COLO829 (cell line): ENCODE measurements around the gene SOS2.

Experiments used
- DNase-seq: peaks from one replicate; pipeline ENCODE4 v3.0.0; 2012; ENCODE audit warnings: low spot score

SOS2 gene

GRCh38 chr14:50116181-50116956 lies 115.0 kb downstream of the SOS2 start, which contains the start of gene VCPKMT:
VCPKMT (minus strand) TSS chr14:50116572; CDS start chr14:50116552, 20 bp downstream.
- peak; percentile 88 for DNase-seq

GRCh38 chr14:50113381-50114035 lies 117.9 kb downstream of the SOS2 start:
- DNase-seq: no peak

DNA sequence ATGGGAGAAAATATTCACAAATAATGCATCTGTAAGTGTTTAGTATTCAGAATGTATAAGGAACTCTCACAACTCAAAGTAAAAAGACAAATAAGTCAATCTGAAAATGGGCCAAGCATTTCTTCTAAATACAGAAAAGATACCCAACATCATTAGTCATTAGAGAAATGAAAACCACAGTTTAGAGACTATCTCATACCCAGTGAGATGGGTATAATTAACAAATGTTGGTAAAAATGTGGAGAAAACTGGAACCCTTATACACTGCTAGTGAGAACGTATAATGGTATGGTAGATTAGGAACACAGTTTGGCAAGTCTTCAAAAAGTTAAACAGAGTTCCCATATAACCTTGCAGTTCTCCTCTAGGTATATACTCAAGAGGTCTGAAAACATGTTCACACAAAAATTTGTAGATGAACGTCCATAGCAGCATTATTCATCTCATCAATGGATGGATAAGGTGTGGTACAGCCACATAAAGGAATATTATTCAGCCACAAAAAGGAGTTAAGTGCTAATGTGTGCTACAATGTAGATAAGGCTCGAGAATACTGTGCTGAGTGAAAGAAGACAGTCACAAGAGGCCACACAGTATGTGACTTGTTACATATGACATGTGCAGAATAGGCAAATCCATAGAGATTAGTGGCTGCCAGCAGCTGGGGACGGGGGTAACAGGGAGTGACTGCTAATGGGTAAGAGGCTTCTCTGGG lies 120.9 kb downstream of the SOS2 start:
- no peak for DNase-seq

- DNase-seq: no peak
These were observed 122.0 kb downstream of the SOS2 start for GRCh38 chr14:50109342-50109741.

- no peak for DNase-seq
These were observed 123.5 kb downstream of the SOS2 start for GRCh38 chr14:50107850-50108249.

DNA sequence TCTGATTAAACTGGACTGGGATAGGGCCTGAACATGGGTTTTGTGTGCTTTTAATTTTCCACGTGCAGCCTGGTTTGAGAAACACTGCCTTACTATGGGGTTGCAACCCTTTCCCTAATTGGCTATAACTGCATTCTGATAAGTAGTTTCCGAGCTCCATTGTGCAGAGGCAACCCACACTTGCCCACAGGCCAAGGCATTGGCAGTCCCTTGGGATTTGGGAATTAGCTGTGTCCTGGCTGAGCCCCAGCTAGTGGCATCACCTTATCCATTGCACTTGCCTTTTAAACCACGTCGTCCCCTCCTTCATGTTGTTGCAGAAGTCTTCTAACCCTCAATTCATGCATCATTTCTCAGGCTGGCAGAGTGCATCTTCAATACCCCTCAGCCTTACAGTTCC lies 125.2 kb downstream of the SOS2 start:
- no peak for DNase-seq

DNA sequence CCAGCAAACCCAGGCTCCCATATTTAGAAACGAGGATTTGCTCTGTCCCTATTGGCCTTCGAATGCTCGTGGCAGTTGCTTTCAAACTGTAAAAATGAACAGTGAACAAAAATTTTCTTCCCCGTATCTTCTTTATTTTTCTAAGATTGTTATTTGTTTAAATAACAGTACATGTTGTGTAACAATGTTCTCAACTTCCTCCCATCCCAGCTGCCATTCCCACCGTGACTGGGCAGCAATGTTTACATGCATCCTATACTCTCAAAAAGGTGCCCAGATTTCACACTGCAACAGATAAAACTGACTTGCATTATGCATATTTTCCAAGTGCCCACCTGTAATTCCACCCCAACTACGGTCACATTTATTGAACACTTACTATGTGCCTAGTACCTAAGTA lies 127.8 kb downstream of the SOS2 start:
- no peak for DNase-seq

- DNase-seq: no peak
These were observed 130.0 kb downstream of the SOS2 start for GRCh38 chr14:50101417-50101816.

DNA sequence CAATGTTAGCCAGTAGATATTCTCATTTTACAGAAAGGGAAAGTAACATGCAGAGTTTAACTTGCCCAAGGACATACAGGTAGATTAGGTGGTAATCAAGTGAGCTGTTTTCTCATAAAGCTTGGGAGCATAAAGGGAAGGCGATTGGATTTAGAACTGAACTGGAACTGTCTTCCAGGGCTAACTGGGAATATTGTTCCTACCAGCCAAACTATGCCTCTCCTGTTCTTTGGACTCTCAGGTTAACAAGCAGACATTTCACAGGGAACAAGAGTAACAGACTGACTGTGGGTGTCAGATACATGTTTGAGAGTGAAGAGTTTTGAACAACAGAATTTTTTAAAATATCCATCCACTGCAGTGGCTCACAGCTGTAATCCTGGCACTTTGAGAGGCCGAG lies 130.6 kb downstream of the SOS2 start:
- no peak for DNase-seq

DNA sequence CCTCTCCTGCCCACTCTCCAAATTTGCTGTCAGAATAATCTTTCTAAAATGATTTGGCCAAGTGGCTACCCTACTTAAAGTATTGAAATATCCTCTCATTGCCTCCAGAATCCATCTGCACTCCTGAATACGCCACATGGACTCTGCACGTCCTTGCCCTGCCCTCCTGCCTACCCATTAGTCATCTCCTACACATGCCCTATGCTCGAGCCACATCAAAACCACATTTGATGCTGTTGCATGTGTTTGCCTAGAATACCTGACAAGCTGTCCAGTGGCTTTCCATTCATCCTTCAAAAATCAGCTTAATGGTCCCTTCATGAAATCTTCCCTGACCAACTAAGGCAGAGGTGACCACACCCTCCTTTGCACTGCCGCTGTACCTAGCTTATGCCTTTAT lies 132.0 kb downstream of the SOS2 start:
- no peak for DNase-seq

GRCh38 chr14:50095895-50096294 lies 135.5 kb downstream of the SOS2 start:
- DNase-seq: no peak

DNA sequence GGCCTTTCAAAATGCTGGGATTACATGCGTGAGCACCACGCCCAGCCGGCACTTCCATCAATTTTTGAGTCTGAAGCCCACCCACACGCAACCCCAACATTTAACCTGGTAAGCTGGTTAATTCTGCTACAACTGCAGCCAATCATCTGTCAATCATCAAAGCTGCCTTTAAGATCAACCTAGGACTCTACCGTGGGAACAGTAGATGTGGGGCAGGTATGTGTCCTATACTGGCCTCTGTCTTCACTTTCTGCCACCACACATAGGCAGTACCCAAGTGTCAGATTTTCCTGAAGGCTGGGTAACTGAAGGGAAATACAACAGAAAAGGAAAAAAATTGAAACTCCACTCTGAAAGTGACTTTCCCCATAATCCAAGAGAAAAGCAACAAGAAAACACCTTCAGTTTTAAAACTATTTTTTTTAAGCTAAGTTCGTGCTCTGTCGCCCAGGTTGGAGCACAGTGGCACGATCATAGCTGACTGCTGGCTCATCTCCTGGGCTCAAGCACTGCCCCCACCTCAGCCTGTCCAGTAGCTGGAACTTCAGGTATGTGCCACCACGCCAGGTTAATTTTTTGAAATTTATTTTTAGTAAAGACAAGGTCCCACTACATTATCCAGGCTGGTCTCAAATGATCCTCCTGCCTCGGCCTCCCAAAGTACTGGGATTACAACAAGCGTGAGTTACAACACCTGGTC lies 137.2 kb downstream of the SOS2 start:
- DNase-seq: no peak

DNA sequence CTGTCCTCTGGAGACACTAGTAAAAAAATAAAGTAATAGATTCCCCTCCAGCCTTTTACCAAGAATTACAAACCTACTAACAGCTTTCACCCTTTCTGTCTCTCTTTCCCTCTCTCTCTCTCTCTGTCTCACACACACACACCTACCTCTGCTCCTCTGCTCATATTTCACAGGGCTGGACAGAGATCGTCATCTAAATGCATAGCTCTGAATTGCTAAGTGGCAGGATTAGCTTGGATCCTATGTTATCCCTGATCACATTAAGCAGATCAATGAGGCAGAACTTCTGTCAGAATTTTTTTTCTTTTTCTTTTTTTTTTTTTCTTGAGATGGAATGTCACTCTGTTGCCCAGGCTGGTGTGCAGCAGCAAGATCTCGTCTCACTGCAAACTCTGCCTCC lies 137.9 kb downstream of the SOS2 start:
- no peak for DNase-seq

GRCh38 chr14:50092006-50092555 lies 139.3 kb downstream of the SOS2 start:
- no peak for DNase-seq

DNA sequence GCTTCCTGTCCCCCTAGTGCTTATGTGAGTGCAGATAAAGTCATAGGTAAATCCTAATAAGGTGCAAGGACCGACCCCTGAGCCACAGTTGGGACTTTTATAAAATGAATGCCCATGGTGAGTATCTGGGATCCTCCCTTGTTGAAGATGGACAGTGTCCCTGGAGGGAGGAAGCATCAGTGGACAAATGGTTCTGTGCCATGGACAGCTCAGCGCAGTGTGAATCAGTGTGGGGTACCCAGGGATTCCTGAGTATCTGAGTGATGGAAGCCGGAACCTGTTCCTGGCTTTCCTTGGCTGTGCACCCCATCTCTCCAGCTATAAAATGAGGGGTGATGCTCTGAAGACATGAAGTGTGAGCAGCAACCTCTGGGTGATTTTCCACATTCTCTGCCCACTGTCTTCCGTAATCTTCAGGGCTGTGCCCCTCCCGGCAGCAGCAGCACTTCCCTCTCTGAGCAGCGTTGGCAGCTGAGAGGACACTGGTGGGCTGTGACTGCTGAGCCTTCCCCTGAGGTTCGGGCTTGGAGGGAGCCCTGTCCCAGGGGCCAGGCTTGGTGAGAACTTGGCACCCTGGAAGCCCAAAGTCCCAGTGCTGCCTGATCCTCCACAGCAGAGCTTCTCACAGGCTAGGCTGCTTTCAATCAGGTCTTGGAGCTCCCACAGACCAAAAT lies 140.0 kb downstream of the SOS2 start:
- DNase-seq: no peak

- no peak for DNase-seq
These were observed 142.2 kb downstream of the SOS2 start for GRCh38 chr14:50089208-50089607.

GRCh38 chr14:50088731-50089130 lies 142.6 kb downstream of the SOS2 start:
- no peak for DNase-seq

- DNase-seq: no peak
These were observed 143.3 kb downstream of the SOS2 start for GRCh38 chr14:50088117-50088515.

GRCh38 chr14:50087341-50088116 lies 143.8 kb downstream of the SOS2 start:
- no peak for DNase-seq

DNA sequence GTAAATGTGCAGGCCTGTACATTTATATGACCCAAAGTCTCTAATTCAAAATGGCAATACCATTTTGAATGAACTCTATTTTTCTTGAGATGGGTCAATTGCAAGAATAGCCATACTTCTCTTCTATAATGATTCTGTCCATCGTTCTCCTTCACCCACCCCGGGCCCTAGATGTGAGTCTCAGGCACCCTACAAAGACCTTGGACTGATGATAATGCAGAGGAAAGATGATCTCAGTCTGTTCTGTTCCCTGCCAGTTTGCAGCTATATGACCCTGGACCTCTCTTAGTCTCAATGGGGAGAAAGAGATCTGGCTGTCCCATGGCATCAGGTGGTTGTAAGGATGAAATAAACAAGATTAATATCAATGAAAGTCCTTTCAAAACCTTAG lies 145.1 kb downstream of the SOS2 start:
- no peak for DNase-seq
